ENCODE results near the gene ERVV-1. TPM values are rescaled to one million over a fixed set of nuclear protein-coding genes. Genes with fewer than 3 reads are reported as not detected.
A peak's percentile ranks its signal among the peaks of the same experiment; 100 is the strongest.
"Not testable (repeated sequence)": the region's sequence is repeated elsewhere in the genome, so short reads cannot be mapped to it uniquely, and the experiment has no call there.

Gene ERVV-1
- total RNA-seq, 1 experiment from 2014 or later: not detected

- DNase-seq (ENCODE audit: low spot score): no peak
Measured at GRCh38 chr19:53019684-53020083, 6.0 kb downstream of the ERVV-1 start.

GRCh38 chr19:53028306-53028705, 14.6 kb downstream of the ERVV-1 start:
- DNase-seq (ENCODE audit: low spot score): not testable (repeated sequence)

- no peak for DNase-seq (ENCODE audit: low spot score)
Measured at GRCh38 chr19:53034054-53034453, 20.3 kb downstream of the ERVV-1 start.

- DNase-seq (ENCODE audit: low spot score): no peak
Measured at GRCh38 chr19:53034948-53035675, 21.4 kb downstream of the ERVV-1 start.

- no peak for DNase-seq (ENCODE audit: low spot score)
Measured at GRCh38 chr19:53037101-53038097, 23.7 kb downstream of the ERVV-1 start.

GRCh38 chr19:53041366-53041765, 27.6 kb downstream of the ERVV-1 start:
- DNase-seq (ENCODE audit: low spot score): no peak

- no peak for DNase-seq (ENCODE audit: low spot score)
Measured at GRCh38 chr19:53045536-53045935, 31.8 kb downstream of the ERVV-1 start.

GRCh38 chr19:53047379-53047778, 33.7 kb downstream of the ERVV-1 start:
- no peak for DNase-seq (ENCODE audit: low spot score)

- peak; percentile 49 for DNase-seq (ENCODE audit: low spot score)
Measured at GRCh38 chr19:53055117-53055516, 41.4 kb downstream of the ERVV-1 start.

- no peak for DNase-seq (ENCODE audit: low spot score)
Measured at GRCh38 chr19:53057904-53058580, 44.3 kb downstream of the ERVV-1 start.

Other genes with a start within 250 kb of the ERVV-1 start
- gene ZNF600, start 227.1 kb upstream of the ERVV-1 start, total RNA-seq (2014; rRNA removed; shearing (Covaris generic)): 0.12 TPM in 1 of 2 replicates, not detected in the other
- 10.5 and 12.0 TPM in 2 replicates for gene ZNF28, start 192.3 kb upstream of the ERVV-1 start, total RNA-seq (2014; rRNA removed; shearing (Covaris generic))
- gene ZNF468, start 156.3 kb upstream of the ERVV-1 start, total RNA-seq (2014; rRNA removed; shearing (Covaris generic)): 11.4 and 12.3 TPM in 2 replicates
- 3.8 and 5.8 TPM in 2 replicates for gene ZNF320, start 116.3 kb upstream of the ERVV-1 start, total RNA-seq (2014; rRNA removed; shearing (Covaris generic))
- gene ZNF888, start 90.5 kb upstream of the ERVV-1 start, total RNA-seq (2014; rRNA removed; shearing (Covaris generic)): 6.6 and 7.8 TPM in 2 replicates
- gene ZNF816, start 51.0 kb upstream of the ERVV-1 start, total RNA-seq (2014; rRNA removed; shearing (Covaris generic)): 10.7 and 12.0 TPM in 2 replicates
- 0.22 TPM in 1 of 2 replicates, not detected in the other for gene ERVV-2, start 30.8 kb downstream of the ERVV-1 start, total RNA-seq (2014; rRNA removed; shearing (Covaris generic))
- gene ZNF160, start 89.5 kb downstream of the ERVV-1 start, total RNA-seq (2014; rRNA removed; shearing (Covaris generic)): 19.6 and 20.6 TPM in 2 replicates
- 0.22 TPM in 1 of 2 replicates, not detected in the other for gene ZNF415, start 119.0 kb downstream of the ERVV-1 start, total RNA-seq (2014; rRNA removed; shearing (Covaris generic))
- gene ZNF347, start 145.1 kb downstream of the ERVV-1 start, total RNA-seq (2014; rRNA removed; shearing (Covaris generic)): 17.7 and 19.3 TPM in 2 replicates
- gene ZNF665, start 179.4 kb downstream of the ERVV-1 start, total RNA-seq (2014; rRNA removed; shearing (Covaris generic)): not detected in 2 replicates
- gene ZNF677, start 241.0 kb downstream of the ERVV-1 start, total RNA-seq (2014; rRNA removed; shearing (Covaris generic)): 5.2 and 9.3 TPM in 2 replicates
- not detected in 2 replicates for gene VN1R2, start 244.4 kb downstream of the ERVV-1 start, total RNA-seq (2014; rRNA removed; shearing (Covaris generic))